ACC112 (cell line): ENCODE data around the gene MTCH1.

Experiments
- H2AFZ ChIP-seq: fragments of 200-600 bp; sonication (generic); one replicate; pipeline ENCODE4 v1.6.0; 2017; ENCODE audit warnings: antibody characterized with exemption, low read length; ENCODE audit not compliant: unreplicated experiment
- H3K27ac ChIP-seq: fragments of 200-600 bp; sonication (generic); 2 replicates; pipeline ENCODE4 v1.5.1; 2014; ENCODE audit warnings: low read depth, mild to moderate bottlenecking, antibody characterized with exemption, low read length, moderate library complexity
- H3K27me3 ChIP-seq: fragments of 200-600 bp; sonication (generic); 2 replicates; pipeline ENCODE4 v1.6.1; 2014; ENCODE audit warnings: mild to moderate bottlenecking, antibody characterized with exemption, low read length, moderate library complexity, mixed read lengths; ENCODE audit not compliant: insufficient read depth
- H3K36me3 ChIP-seq: fragments of 200-600 bp; sonication (generic); 2 replicates; pipeline ENCODE4 v1.6.1; 2016; ENCODE audit warnings: mild to moderate bottlenecking, antibody characterized with exemption, low read length, moderate library complexity, mixed read lengths; ENCODE audit not compliant: insufficient read depth
- H3K4me1 ChIP-seq: fragments of 200-600 bp; sonication (generic); one replicate; pipeline ENCODE4 v1.6.1; 2016; ENCODE audit warnings: low read length, mixed read lengths; ENCODE audit not compliant: insufficient read depth, unreplicated experiment, control insufficient read depth
- H3K4me3 ChIP-seq: fragments of 200-600 bp; sonication (generic); 2 replicates; pipeline ENCODE4 v1.5.1; 2014; ENCODE audit warnings: mild to moderate bottlenecking, low read depth, low read length
- H3K79me2 ChIP-seq: fragments of 200-600 bp; sonication (generic); one replicate; pipeline ENCODE4 v1.6.0; 2016; ENCODE audit warnings: low read length; ENCODE audit not compliant: control insufficient read depth, unreplicated experiment, insufficient read depth

The MTCH1 gene

GRCh38 chr6:36920049-36920448 is 65.9 kb downstream of the MTCH1 start:
- no peaks in the 10 kb centered on the region for H3K79me2 ChIP-seq
- no peaks in the 10 kb centered on the region for H3K27me3 ChIP-seq
- peaks cover 36% of the 10 kb centered on the region for H3K4me1 ChIP-seq
- peaks cover 8% of the 10 kb centered on the region for H3K36me3 ChIP-seq
- no peak overlapping the region for H2AFZ ChIP-seq
- no peak overlapping the region for H3K27ac ChIP-seq
- H3K4me3 ChIP-seq = no peak overlapping the region
